ENCODE measurements around the gene KDM1A.

Gene KDM1A

GRCh38 chr1:23103001-23103889 is 84.0 kb downstream of the KDM1A start:
- H3K9me2 ChIP-seq (replicated peaks; ENCODE audit: insufficient read depth, low read length): no peaks in the 10 kb centered on the region
- TF ChIP-seq EZH2phosphoT487 (IDR thresholded peaks at IDR 0.05; ENCODE audit: low read length) (no peak), CTCF (IDR thresholded peaks at IDR 0.05; ENCODE audit: low read length) (no peak), EZH2 (optimal IDR thresholded peaks at IDR 0.05; ENCODE audit: low read depth, low read length) (no peak)
- no peak overlapping the region for H3K4me2 ChIP-seq (ENCODE audit: low read depth, low read length)
- H3K27ac ChIP-seq (ENCODE audit: low read length): no peak overlapping the region
- no peaks in the 10 kb centered on the region for H3K36me3 ChIP-seq (replicated peaks; ENCODE audit: insufficient read depth, low read length)
- no peaks in the 10 kb centered on the region for H3K27me3 ChIP-seq (replicated peaks; ENCODE audit: insufficient read depth, low read length)
- no peaks in the 10 kb centered on the region for H4K20me1 ChIP-seq (ENCODE audit: insufficient read depth, low read length)
- H3F3A ChIP-seq (ENCODE audit: insufficient read depth, low read length): no peaks in the 10 kb centered on the region
- no peak overlapping the region for H3K4me3 ChIP-seq (ENCODE audit: low read length)
- H3K9me3 ChIP-seq (replicated peaks; ENCODE audit: insufficient read depth, low read length): no peaks in the 10 kb centered on the region
- no peaks in the 10 kb centered on the region for H3K4me1 ChIP-seq (ENCODE audit: low read length)
- no peaks in the 10 kb centered on the region for H3K79me2 ChIP-seq (ENCODE audit: low read length)
- H3K9ac ChIP-seq (ENCODE audit: low read length): no peak overlapping the region
- H2AFZ ChIP-seq (ENCODE audit: low read length): no peak overlapping the region
- DNase-seq: no peak

- H3K9me3 ChIP-seq (replicated peaks; ENCODE audit: insufficient read depth, low read length): no peaks in the 10 kb centered on the region
- no peak overlapping the region for H3K27ac ChIP-seq (ENCODE audit: low read length)
- H3K4me3 ChIP-seq (ENCODE audit: low read length): no peak overlapping the region
- no peak overlapping the region for H2AFZ ChIP-seq (ENCODE audit: low read length)
- H3K9me2 ChIP-seq (replicated peaks; ENCODE audit: insufficient read depth, low read length): no peaks in the 10 kb centered on the region
- no peaks in the 10 kb centered on the region for H3K4me1 ChIP-seq (ENCODE audit: low read length)
- DNase-seq: no peak
- no peak overlapping the region for H3K9ac ChIP-seq (ENCODE audit: low read length)
- H3K27me3 ChIP-seq (replicated peaks; ENCODE audit: insufficient read depth, low read length): no peaks in the 10 kb centered on the region
- no peaks in the 10 kb centered on the region for H3K79me2 ChIP-seq (ENCODE audit: low read length)
- no peak for TF ChIP-seq EZH2phosphoT487 (IDR thresholded peaks at IDR 0.05; ENCODE audit: low read length)
- TF ChIP-seq EZH2 (optimal IDR thresholded peaks at IDR 0.05; ENCODE audit: low read depth, low read length): no peak
- TF ChIP-seq CTCF (IDR thresholded peaks at IDR 0.05; ENCODE audit: low read length): no peak
- H3K36me3 ChIP-seq (replicated peaks; ENCODE audit: insufficient read depth, low read length): no peaks in the 10 kb centered on the region
- no peaks in the 10 kb centered on the region for H3F3A ChIP-seq (ENCODE audit: insufficient read depth, low read length)
- H4K20me1 ChIP-seq (ENCODE audit: insufficient read depth, low read length): no peaks in the 10 kb centered on the region
- no peak overlapping the region for H3K4me2 ChIP-seq (ENCODE audit: low read depth, low read length)
Observed at GRCh38 chr1:23108918-23109533, 89.8 kb downstream of the KDM1A start.

GRCh38 chr1:23110391-23110790 is 91.1 kb downstream of the KDM1A start:
- Histone ChIP-seq H4K20me1 (ENCODE audit: insufficient read depth, low read length) (no peaks in the 10 kb centered on the region), H3F3A (ENCODE audit: insufficient read depth, low read length) (no peaks in the 10 kb centered on the region), H3K4me2 (ENCODE audit: low read depth, low read length) (no peak overlapping the region), H3K4me1 (ENCODE audit: low read length) (no peaks in the 10 kb centered on the region), H3K9me3 (replicated peaks; ENCODE audit: insufficient read depth, low read length) (no peaks in the 10 kb centered on the region), H3K27ac (ENCODE audit: low read length) (no peak overlapping the region), H3K9ac (ENCODE audit: low read length) (no peak overlapping the region), H2AFZ (ENCODE audit: low read length) (no peak overlapping the region), H3K4me3 (ENCODE audit: low read length) (no peak overlapping the region), H3K27me3 (replicated peaks; ENCODE audit: insufficient read depth, low read length) (no peaks in the 10 kb centered on the region), H3K79me2 (ENCODE audit: low read length) (no peaks in the 10 kb centered on the region), H3K9me2 (replicated peaks; ENCODE audit: insufficient read depth, low read length) (no peaks in the 10 kb centered on the region), H3K36me3 (replicated peaks; ENCODE audit: insufficient read depth, low read length) (no peaks in the 10 kb centered on the region)
- no peak for DNase-seq
- TF ChIP-seq EZH2phosphoT487 (IDR thresholded peaks at IDR 0.05; ENCODE audit: low read length): no peak
- TF ChIP-seq EZH2 (optimal IDR thresholded peaks at IDR 0.05; ENCODE audit: low read depth, low read length): no peak
- no peak for TF ChIP-seq CTCF (IDR thresholded peaks at IDR 0.05; ENCODE audit: low read length)

Measured in MM.1S (cell line).